Mucosa of descending colon (tissue), 3 donors: ENCODE results near the gene YJU2. TPM values are rescaled to one million over a fixed set of nuclear protein-coding genes. Genes with fewer than 3 reads are reported as not detected.

Experiments used
- ATAC-seq: fragments of 200-7000 bp; cut with Tn5 transposase; one replicate; pipeline ENCODE4 v1.9.1; 2020; ENCODE audit warnings: mild to moderate bottlenecking, moderate library complexity
- DNase-seq, 3 donors: peaks; one replicate each; pipeline ENCODE4 v3.0.0-alpha.2; 2020
- H3K36me3 ChIP-seq: fragments of 200-600 bp; one replicate; pipeline ENCODE4 v1.8.0; 2021; ENCODE audit warnings: low read depth, mild to moderate bottlenecking
- H3K4me1 ChIP-seq: fragments of 200-600 bp; one replicate; pipeline ENCODE4 v1.8.0; 2021; ENCODE audit warnings: low read depth, mild to moderate bottlenecking
- H3K4me3 ChIP-seq: fragments of 200-600 bp; one replicate; pipeline ENCODE4 v1.8.0; 2021; ENCODE audit warnings: mild to moderate bottlenecking
- H3K9me3 ChIP-seq: fragments of 200-600 bp; one replicate; pipeline ENCODE4 v1.8.0; 2021; ENCODE audit warnings: mild to moderate bottlenecking
- intact Hi-C, 2 donors: fragments of 100-400 bp; cut with DNase I in 1 of 2; cut with micrococcal nuclease in 1 of 2; formaldehyde crosslinking; loops; one replicate each; pipeline versions ENCODE4 v1.11.0 to v1.11.1; 2022; cut with DNase I, micrococcal nuclease
- total RNA-seq, 3 donors: library from RNA; stranded (reverse); fragmentation: NEBNext Ultra II Directional in 2 of 3; extraction: Animal tissue kit (Norgen Biotek cat#: 25700) in 2 of 3; gene quantifications; one replicate each; pipeline versions ENCODE4 v1.2.1 to v1.2.4, GENCODE V29; 2021 to 2023
- TF ChIP-seq, protein P1 (sequence below): fragments of 200-600 bp; IDR thresholded peaks from one replicate; pipeline ENCODE4 v1.8.0; 2022; ENCODE audit warnings: antibody characterized with exemption, mild to moderate bottlenecking
- donor health status: DM: no; HTN: no; CAD: no; lungs with moderate emphysema.
- donor health status: DM: no; HTN: no; CAD: no.
- donor health status: DM: no; HTN: yes; CAD: no.

Gene YJU2
- total RNA-seq, 3 donors from 2014 or later: 16.7 to 22.2 (median 20.0) TPM

DNA sequence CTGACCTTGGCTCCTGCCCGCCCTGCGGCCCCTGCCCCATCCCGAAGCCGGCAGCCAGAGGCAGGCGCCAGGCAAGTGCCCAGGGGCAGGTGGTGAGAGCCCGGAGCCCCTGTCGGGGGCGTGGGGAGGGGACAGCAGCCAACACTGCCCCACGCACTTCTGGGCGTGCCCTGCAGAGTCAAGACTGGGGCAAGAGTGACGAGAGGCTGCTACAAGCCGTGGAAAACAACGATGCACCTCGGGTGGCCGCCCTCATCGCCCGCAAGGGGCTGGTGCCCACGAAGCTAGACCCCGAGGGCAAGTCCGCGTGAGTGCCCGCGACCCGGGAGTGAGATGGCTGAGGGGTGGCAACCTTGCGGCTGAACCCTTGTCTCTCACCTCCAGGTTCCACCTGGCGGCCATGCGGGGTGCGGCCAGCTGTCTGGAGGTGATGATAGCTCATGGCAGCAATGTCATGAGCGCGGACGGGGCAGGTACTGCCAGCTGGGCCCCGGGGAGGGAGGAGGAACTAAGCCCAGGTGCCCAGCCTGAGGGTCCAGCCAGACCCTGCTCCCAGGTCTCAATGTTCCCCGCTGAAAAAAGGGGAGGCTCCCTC, 47.1 kb upstream of the YJU2 start:
- intact Hi-C loops: no loop called here
- Histone ChIP-seq H3K9me3 (no peaks in the 10 kb centered on the region), H3K4me3 (no peak overlapping the region), H3K4me1 (peaks cover 3% of the 10 kb centered on the region), H3K36me3 (no peaks in the 10 kb centered on the region)
- DNase-seq (peak in 2 of 3 donors; percentile 59 to 67), ATAC-seq (peak; percentile 70)
- TF ChIP-seq, protein P1, sequence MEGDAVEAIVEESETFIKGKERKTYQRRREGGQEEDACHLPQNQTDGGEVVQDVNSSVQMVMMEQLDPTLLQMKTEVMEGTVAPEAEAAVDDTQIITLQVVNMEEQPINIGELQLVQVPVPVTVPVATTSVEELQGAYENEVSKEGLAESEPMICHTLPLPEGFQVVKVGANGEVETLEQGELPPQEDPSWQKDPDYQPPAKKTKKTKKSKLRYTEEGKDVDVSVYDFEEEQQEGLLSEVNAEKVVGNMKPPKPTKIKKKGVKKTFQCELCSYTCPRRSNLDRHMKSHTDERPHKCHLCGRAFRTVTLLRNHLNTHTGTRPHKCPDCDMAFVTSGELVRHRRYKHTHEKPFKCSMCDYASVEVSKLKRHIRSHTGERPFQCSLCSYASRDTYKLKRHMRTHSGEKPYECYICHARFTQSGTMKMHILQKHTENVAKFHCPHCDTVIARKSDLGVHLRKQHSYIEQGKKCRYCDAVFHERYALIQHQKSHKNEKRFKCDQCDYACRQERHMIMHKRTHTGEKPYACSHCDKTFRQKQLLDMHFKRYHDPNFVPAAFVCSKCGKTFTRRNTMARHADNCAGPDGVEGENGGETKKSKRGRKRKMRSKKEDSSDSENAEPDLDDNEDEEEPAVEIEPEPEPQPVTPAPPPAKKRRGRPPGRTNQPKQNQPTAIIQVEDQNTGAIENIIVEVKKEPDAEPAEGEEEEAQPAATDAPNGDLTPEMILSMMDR: no peak

DNA sequence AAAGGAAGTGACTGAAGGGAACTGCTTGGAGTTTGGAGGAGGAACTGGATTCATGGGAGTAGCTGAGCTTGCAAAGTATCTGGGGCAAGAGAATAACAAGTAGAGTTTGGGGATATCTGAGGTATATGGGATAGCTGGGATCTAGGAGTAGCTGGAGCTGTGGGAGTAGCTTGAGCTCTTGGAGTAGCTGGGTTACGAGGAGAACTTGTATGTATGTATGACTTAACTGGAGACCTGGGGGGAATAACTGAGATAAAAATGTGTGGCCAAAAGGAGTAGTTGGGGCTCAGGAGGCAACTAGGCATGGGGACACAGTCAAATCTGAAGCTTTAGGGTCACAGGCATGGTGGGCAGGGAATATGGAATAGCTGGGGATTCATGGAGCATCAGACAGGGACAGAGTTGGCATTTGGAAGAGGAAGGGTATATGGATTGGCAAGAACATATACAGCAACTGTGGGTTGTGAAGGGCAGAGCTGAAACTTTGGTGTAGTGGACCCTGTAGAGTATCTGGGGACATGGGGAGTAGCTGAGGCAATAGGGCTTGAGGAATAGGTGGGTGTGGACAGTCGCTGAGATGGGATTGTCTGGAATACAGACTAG, 45.8 kb upstream of the YJU2 start:
- Histone ChIP-seq H3K4me3 (no peak overlapping the region), H3K9me3 (no peaks in the 10 kb centered on the region), H3K4me1 (peaks cover 3% of the 10 kb centered on the region), H3K36me3 (no peaks in the 10 kb centered on the region)
- no peak for ATAC-seq
- DNase-seq: no peak
- TF ChIP-seq, protein P1: no peak
- intact Hi-C loops: no loop called here

DNA sequence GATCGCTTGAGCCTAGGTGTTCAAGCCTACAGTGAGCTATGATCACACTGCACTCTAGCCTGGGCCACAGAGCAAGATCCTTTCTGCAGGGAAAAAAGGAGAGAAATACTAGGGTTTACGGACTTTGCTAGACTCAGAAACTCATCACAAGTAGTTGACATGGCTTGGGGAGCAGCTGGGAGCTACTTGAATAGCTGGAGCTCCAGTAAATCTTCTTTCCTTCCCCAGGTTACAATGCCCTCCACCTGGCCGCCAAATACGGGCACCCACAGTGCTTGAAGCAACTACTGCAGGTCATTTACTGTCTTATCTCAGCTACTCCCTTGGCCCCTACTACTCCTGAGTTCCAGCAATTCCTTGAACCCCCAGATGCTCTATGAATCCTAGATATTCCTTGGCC, 45.1 kb upstream of the YJU2 start:
- ATAC-seq: no peak
- H3K4me1 ChIP-seq: peaks cover 3% of the 10 kb centered on the region
- intact Hi-C loops: no loop called here
- no peak overlapping the region for H3K4me3 ChIP-seq
- no peak for DNase-seq
- no peaks in the 10 kb centered on the region for H3K36me3 ChIP-seq
- TF ChIP-seq, protein P1: no peak
- H3K9me3 ChIP-seq: no peaks in the 10 kb centered on the region

DNA sequence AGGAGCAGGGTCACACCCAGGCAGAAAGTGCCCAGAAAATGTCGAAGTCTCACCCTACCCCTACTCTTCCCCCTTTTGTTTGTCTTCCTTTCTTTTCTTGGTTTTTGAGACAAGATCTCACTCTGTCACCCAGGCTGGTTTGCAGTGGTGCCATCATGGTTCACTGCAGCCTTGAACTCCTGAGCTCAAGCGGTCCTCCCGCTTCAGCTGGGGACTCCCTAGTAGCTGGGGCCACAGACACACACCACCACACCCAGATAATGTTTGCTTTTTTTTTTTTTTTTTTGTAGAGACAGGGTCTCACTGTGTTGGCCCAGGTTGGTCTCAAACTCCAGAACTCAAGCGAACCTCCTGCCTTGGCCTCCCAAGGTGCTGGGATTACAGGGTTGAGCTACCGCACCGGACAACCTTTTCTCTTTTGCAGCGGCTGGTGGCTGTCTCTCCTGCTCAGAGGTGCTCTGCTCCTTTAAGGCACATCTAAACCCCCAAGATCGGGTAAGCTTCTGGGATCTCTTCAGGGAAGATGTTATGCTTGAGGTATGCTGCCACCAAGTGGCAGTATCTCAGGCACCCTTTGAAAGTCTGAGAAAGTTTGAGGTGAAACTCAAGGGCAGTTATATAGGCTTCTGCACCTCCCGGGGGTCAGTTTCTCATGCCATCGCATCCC, 39.9 kb upstream of the YJU2 start:
- Histone ChIP-seq H3K36me3 (no peaks in the 10 kb centered on the region), H3K4me3 (no peak overlapping the region), H3K4me1 (no peaks in the 10 kb centered on the region), H3K9me3 (no peaks in the 10 kb centered on the region)
- TF ChIP-seq, protein P1: no peak
- ATAC-seq (peak; percentile 53), DNase-seq (peak in 1 of 3 donors; percentile 36)
- intact Hi-C loops: no loop called here

DNA sequence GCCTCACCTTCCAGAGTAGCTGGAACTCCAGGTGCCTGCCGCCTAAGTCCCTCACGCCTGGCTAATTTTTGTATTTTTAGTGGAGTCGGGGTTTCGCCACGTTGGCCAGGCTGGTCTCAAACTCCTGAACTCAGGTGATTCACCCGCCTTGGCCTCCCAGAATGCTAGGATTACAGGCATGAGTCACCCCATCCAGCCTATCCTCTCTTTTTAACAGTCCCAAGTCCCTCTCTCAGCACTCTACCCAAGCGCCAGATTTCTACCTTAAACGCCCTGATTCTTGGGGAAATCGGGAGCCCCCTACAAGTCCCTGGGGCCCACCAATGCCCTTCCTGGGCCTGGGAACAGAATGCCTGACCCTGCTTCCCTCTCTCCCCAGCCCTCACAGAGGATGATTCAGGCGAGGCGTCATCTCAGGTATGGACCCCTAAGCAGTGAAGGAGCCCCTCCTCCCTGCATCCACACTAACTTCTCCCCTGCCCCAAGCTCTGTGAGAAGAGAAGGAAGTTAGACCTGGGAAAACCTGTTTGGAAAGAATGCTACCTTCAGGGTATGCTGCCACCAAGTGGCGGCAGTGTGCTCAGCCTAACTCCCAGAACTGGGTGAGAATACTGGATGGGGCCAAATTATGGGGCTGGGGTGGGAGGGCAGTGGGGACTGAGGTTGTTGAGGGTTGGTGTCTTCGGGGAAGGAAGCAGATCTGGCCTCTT, 38.3 kb upstream of the YJU2 start:
- peak; percentile 81 for ATAC-seq

More for the DNA sequence above, 38.3 kb upstream of the YJU2 start:
- TF ChIP-seq, protein P1: no peak
- Histone ChIP-seq H3K9me3 (no peaks in the 10 kb centered on the region), H3K4me1 (no peaks in the 10 kb centered on the region), H3K4me3 (no peak overlapping the region), H3K36me3 (no peaks in the 10 kb centered on the region)
- peak in 2 of 3 donors; percentile 63 to 64 for DNase-seq
- intact Hi-C loops: no loop called here
